IMR-90 (cell line): Measurements from ENCODE around the gene TBC1D8. TPM values are rescaled to one million over a fixed set of nuclear protein-coding genes. Genes with fewer than 3 reads are reported as not detected.

ENCODE experiments used
- ATAC-seq: fragments of 200-7000 bp; cut with Tn5 transposase; 2 replicates; pipeline ENCODE4 v1.9.1; 2020; ENCODE audit warnings: low read depth, mild to moderate bottlenecking, moderate library complexity
- BruUV-seq: library from RNA; stranded (reverse); fragments of 400-500 nt; replicated peaks from 2 replicates; lab custom pipeline; 2021; lab: Mats Ljungman, UMichigan
- CTCF ChIA-PET: fragments of 300-600 bp; formaldehyde crosslinking; extraction: SDS; loops from one replicate; lab custom pipeline; 2021; ENCODE audit warnings: antibody characterized with exemption; lab: Yijun Ruan, JAX
- POLR2A ChIA-PET: fragments of 300-600 bp; sonication (Branson Sonifier 250); formaldehyde crosslinking; loops from one replicate; lab custom pipeline; 2022; ENCODE audit warnings: antibody characterized with exemption; ENCODE audit not compliant: unreplicated experiment; lab: Charles Lee
- DNase-seq: peaks from one replicate; pipeline ENCODE4 v3.0.0; 2013
- H2AFZ ChIP-seq: replicated peaks from 2 replicates; pipeline ENCODE3; 2013; ENCODE audit warnings: low read length, mild to moderate bottlenecking; ENCODE audit not compliant: poor library complexity
- H2AK5ac ChIP-seq: 2 replicates; pipeline ENCODE4 v1.6.1; 2013; ENCODE audit warnings: low read depth, low read length, inconsistent platforms
- H2AK9ac ChIP-seq: replicated peaks from 2 replicates; pipeline ENCODE3; 2013; ENCODE audit warnings: mild to moderate bottlenecking, low read depth, low read length, moderate library complexity; ENCODE audit not compliant: poor library complexity
- H2BK120ac ChIP-seq: 2 replicates; pipeline ENCODE4 v1.6.1; 2013; ENCODE audit warnings: low read depth, low read length, inconsistent platforms
- H2BK15ac ChIP-seq: 3 replicates; pipeline ENCODE4 v1.6.1; 2013; ENCODE audit warnings: low read depth, low read length, inconsistent platforms
- H2BK20ac ChIP-seq: 2 replicates; pipeline ENCODE4 v1.6.1; 2013; ENCODE audit warnings: low read depth, mild to moderate bottlenecking, inconsistent platforms, low read length, moderate library complexity
- H2BK5ac ChIP-seq: 2 replicates; pipeline ENCODE4 v1.6.1; 2013; ENCODE audit warnings: mild to moderate bottlenecking, low read depth, low read length, inconsistent platforms; ENCODE audit not compliant: poor library complexity, severe bottlenecking
- H3K14ac ChIP-seq: replicated peaks from 2 replicates; pipeline ENCODE4 v1.6.1; 2013; ENCODE audit warnings: low read depth, low read length, inconsistent platforms
- H3K18ac ChIP-seq: 2 replicates; pipeline ENCODE4 v1.6.1; 2013; ENCODE audit warnings: low read depth, low read length, control low read depth
- H3K23ac ChIP-seq: 2 replicates; pipeline ENCODE4 v1.6.1; 2013; ENCODE audit warnings: low read depth, low read length, inconsistent platforms
- H3K27ac ChIP-seq: 2 replicates; pipeline ENCODE4 v1.5.1; 2013; ENCODE audit warnings: mild to moderate bottlenecking, control low read depth, low read length; ENCODE audit not compliant: insufficient read depth
- H3K27me3 ChIP-seq: 2 replicates; pipeline ENCODE4 v1.6.1; 2013; ENCODE audit warnings: low read length; ENCODE audit not compliant: control insufficient read depth, insufficient read depth
- H3K36me3 ChIP-seq: 2 replicates; pipeline ENCODE4 v1.6.1; 2013; ENCODE audit warnings: low read length, mixed read lengths; ENCODE audit not compliant: control insufficient read depth, insufficient read depth
- H3K4ac ChIP-seq: 2 replicates; pipeline ENCODE4 v1.6.1; 2013; ENCODE audit warnings: low read depth, low read length, inconsistent platforms
- H3K4me1 ChIP-seq: 2 replicates; pipeline ENCODE4 v1.6.1; 2013; ENCODE audit warnings: low read length, mixed read lengths; ENCODE audit not compliant: control insufficient read depth, insufficient read depth
- H3K4me2 ChIP-seq: 2 replicates; pipeline ENCODE4 v1.6.1; 2013; ENCODE audit warnings: low read depth, mild to moderate bottlenecking, control low read depth, low read length, moderate library complexity
- H3K4me3 ChIP-seq: 2 replicates; pipeline ENCODE4 v1.5.1; 2013; ENCODE audit warnings: low read depth, mild to moderate bottlenecking, control low read depth, low read length, moderate library complexity; ENCODE audit not compliant: insufficient read depth
- H3K56ac ChIP-seq: 2 replicates; pipeline ENCODE4 v1.6.1; 2013; ENCODE audit warnings: low read length, inconsistent platforms; ENCODE audit not compliant: insufficient read depth; ENCODE audit errors: extremely low read depth
- H3K79me1 ChIP-seq, 2 experiments: 2 replicates each; pipeline ENCODE4 v1.6.1; 2013; ENCODE audit warnings: low read length in 2 of 2, inconsistent platforms in 1 of 2, low read depth in 1 of 2
- H3K9ac ChIP-seq: 2 replicates; pipeline ENCODE4 v1.6.1; 2013; ENCODE audit warnings: low read depth, low read length, control low read depth
- H3K9me1 ChIP-seq: 2 replicates; pipeline ENCODE4 v1.6.1; 2013; ENCODE audit warnings: low read length, inconsistent platforms; ENCODE audit not compliant: insufficient read depth
- H3K9me3 ChIP-seq: 2 replicates; pipeline ENCODE4 v1.6.1; 2013; ENCODE audit warnings: low read length; ENCODE audit not compliant: control insufficient read depth, insufficient read depth
- H4K20me1 ChIP-seq: 2 replicates; pipeline ENCODE4 v1.6.1; 2013; ENCODE audit warnings: low read length, inconsistent platforms; ENCODE audit not compliant: insufficient read depth
- H4K5ac ChIP-seq: 2 replicates; pipeline ENCODE4 v1.6.1; 2013; ENCODE audit warnings: mild to moderate bottlenecking, low read depth, low read length, control low read depth
- H4K8ac ChIP-seq, 2 experiments: 2 replicates each; pipeline ENCODE4 v1.6.1; 2013; ENCODE audit warnings: low read depth in 2 of 2, low read length in 2 of 2, control low read depth in 1 of 2, inconsistent platforms in 1 of 2
- H4K91ac ChIP-seq: 2 replicates; pipeline ENCODE4 v1.6.1; 2013; ENCODE audit warnings: low read depth, low read length, inconsistent platforms; ENCODE audit not compliant: insufficient read depth
- BHLHE40 ChIP-seq: fragments of 150-350 bp; IDR thresholded peaks from 2 replicates; pipeline ENCODE4 v1.6.1; 2016; ENCODE audit warnings: mild to moderate bottlenecking, low read depth, low read length
- CEBPB ChIP-seq: IDR thresholded peaks from 2 replicates; pipeline ENCODE4 v1.6.1; 2012; ENCODE audit warnings: low read depth, low read length, improper control_type of control experiment
- CHD1 ChIP-seq: IDR thresholded peaks from 2 replicates; pipeline ENCODE4 v1.6.1; 2012; ENCODE audit warnings: low read depth, low read length, improper control_type of control experiment
- FOS ChIP-seq: fragments of 150-350 bp; IDR thresholded peaks from 2 replicates; pipeline ENCODE4 v1.6.1; 2016; ENCODE audit warnings: low read depth, low read length
- MAFK ChIP-seq: IDR thresholded peaks from 2 replicates; pipeline ENCODE4 v1.6.1; 2012; ENCODE audit warnings: low read depth, low read length, improper control_type of control experiment
- MAZ ChIP-seq: IDR thresholded peaks from 2 replicates; pipeline ENCODE4 v1.6.1; 2012; ENCODE audit warnings: low read depth, mild to moderate bottlenecking, low read length, improper control_type of control experiment, moderate library complexity, borderline replicate concordance
- MXI1 ChIP-seq: IDR thresholded peaks from 2 replicates; pipeline ENCODE4 v1.6.1; 2012; ENCODE audit warnings: low read depth, mild to moderate bottlenecking, low read length, moderate library complexity, borderline replicate concordance
- NFE2L2 ChIP-seq: fragments of 150-350 bp; IDR thresholded peaks from 2 replicates; pipeline ENCODE4 v1.6.1; 2016; ENCODE audit warnings: low read depth, mild to moderate bottlenecking, low read length
- POLR2A ChIP-seq: IDR thresholded peaks from 2 replicates; pipeline ENCODE4 v1.6.1; 2012; ENCODE audit warnings: mild to moderate bottlenecking, low read depth, low read length
- RAD21 ChIP-seq: IDR thresholded peaks from 2 replicates; pipeline ENCODE4 v1.6.1; 2012; ENCODE audit warnings: low read length, improper control_type of control experiment
- RCOR1 ChIP-seq: IDR thresholded peaks from 2 replicates; pipeline ENCODE4 v1.6.1; 2012; ENCODE audit warnings: mild to moderate bottlenecking, low read length, improper control_type of control experiment; ENCODE audit not compliant: insufficient replicate concordance
- RFX5 ChIP-seq: IDR thresholded peaks from 2 replicates; pipeline ENCODE4 v1.8.0; 2012; ENCODE audit warnings: low read depth, mild to moderate bottlenecking, low read length, moderate library complexity
- SMC3 ChIP-seq: fragments of 150-350 bp; IDR thresholded peaks from 2 replicates; pipeline ENCODE4 v1.6.1; 2016; ENCODE audit warnings: low read depth, mild to moderate bottlenecking, antibody characterized with exemption, low read length, moderate library complexity
- USF2 ChIP-seq: fragments of 150-350 bp; IDR thresholded peaks from 2 replicates; pipeline ENCODE4 v1.6.1; 2017; ENCODE audit warnings: mild to moderate bottlenecking, antibody characterized with exemption, low read length, low read depth
- WGBS, 2 experiments: methylation state at CpG; one replicate each; pipeline versions ENCODE4 v1.1.5 to v1.1.7; 2013; ENCODE audit warnings: missing lambda C conversion rate in 2 of 2; ENCODE audit not compliant: insufficient read length in 1 of 2; ENCODE audit errors: extremely low coverage in 2 of 2; 5-methylcytosine and 5-hydroxymethylcytosine counted together
- dilution Hi-C: fragments of 300-500 bp; cut with HindIII; formaldehyde crosslinking; loops from one replicate; pipeline ENCODE4 v1.14.3; 2018; ENCODE audit warnings: low sequenced_read_pairs; ENCODE audit not compliant: unreplicated experiment
- in situ Hi-C: fragments of 300-500 bp; cut with MboI; formaldehyde crosslinking; loops from 3 replicates; pipeline ENCODE4 v1.14.3; 2019; ENCODE audit warnings: low sequenced_read_pairs, inconsistent platforms, mixed read lengths
- intact Hi-C: fragments of 100-400 bp; cut with micrococcal nuclease; formaldehyde crosslinking; loops from 2 replicates; pipeline ENCODE4 v1.10.0; 2022
- polyA plus RNA-seq, 3 experiments: library from polyadenylated mRNA; depleted of rRNA; stranded (reverse); fragments of >200 nt; gene quantifications; 2 replicates each; pipeline ENCODE4 v1.2.3, GENCODE V29; 2012; ENCODE audit warnings: low replicate concordance in 1 of 3
- total RNA-seq: library from RNA; depleted of rRNA; stranded (reverse); fragments of >200 nt; gene quantifications from 2 replicates; pipeline ENCODE4 v1.2.3, GENCODE V29; 2012
- TF ChIP-seq, protein P1 (sequence below): conservative IDR thresholded peaks from 2 replicates; pipeline ENCODE4 v1.5.1; 2012; ENCODE audit warnings: mild to moderate bottlenecking, low read depth, low read length, improper control_type of control experiment
- TF ChIP-seq, protein P2 (sequence below): fragments of 150-350 bp; IDR thresholded peaks from 2 replicates; pipeline ENCODE4 v1.6.1; 2016; ENCODE audit warnings: low read depth, mild to moderate bottlenecking, low read length, moderate library complexity, borderline replicate concordance

The TBC1D8 gene
- total and polyA plus RNA-seq, 2 of the 4 experiments (the other 2 are of a cell fraction) = 1.3 to 1.5 TPM

DNA sequence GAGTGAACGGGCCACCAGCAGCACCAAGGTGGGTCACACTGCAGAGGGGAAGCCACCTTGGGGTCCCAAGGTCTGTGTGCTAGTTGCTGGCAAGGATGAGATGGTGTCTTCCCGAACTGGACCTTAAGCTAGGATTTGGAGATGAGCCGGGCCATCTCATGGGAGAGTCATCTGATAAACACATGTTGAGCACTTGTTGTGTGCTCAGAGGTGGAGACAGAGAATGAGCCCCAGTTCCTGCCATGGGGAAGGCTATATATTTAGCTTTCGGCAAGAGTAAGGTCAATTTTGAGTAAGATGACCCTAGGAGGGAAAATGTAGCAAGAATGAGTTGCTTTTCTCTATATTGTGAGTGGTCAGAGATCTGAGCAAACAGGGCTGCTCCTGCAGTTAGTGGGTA, 190.5 kb downstream of the TBC1D8 start:
- Histone ChIP-seq H4K91ac (peak overlapping the region; percentile 64), H3K79me1 (no peaks in the 10 kb centered on the region; a peak in 1 of 4 replicates), H3K27ac (no peak overlapping the region), H2AFZ (no peak overlapping the region), H2BK15ac (peak overlapping the region; percentile 74; the same call in 2 of the 3 replicates), H3K27me3 (no peaks in the 10 kb centered on the region), H3K9ac (no peak overlapping the region), H3K9me3 (peaks cover 2% of the 10 kb centered on the region; the same call in 1 of the 2 replicates), H3K4ac (peak overlapping the region; percentile 40), H2AK9ac (no peak overlapping the region), H2AK5ac (peak overlapping the region; percentile 87; the same call in 1 of the 2 replicates), H2BK5ac (no peak overlapping the region), H4K8ac (no peak overlapping the region), H3K4me3 (no peak overlapping the region), H3K23ac (0 out of 2 replicates have a peak overlapping the region, but pooled peaks have one; percentile 7), H3K18ac (no peak overlapping the region), H3K9me1 (peaks cover 17% of the 10 kb centered on the region), H2BK120ac (peak overlapping the region; percentile 5; the same call in 1 of the 2 replicates), H3K4me2 (no peak overlapping the region), H3K56ac (no peak overlapping the region), H3K4me1 (peaks cover 11% of the 10 kb centered on the region), H4K5ac (no peak overlapping the region), H3K36me3 (0 out of 2 replicates have a peak, but pooled peaks cover 3% of the 10 kb centered on the region), H4K20me1 (no peaks in the 10 kb centered on the region), H2BK20ac (no peak overlapping the region), H3K14ac (no peak overlapping the region)
- dilution Hi-C loops = no loop called here
- DNase-seq (no peak), ATAC-seq (no peak)
- WGBS, 2 experiments = 91% methylated on average over 3 of the region's 4 CpGs; no CpG with 5 or more reads in 1 of the 2 experiments
- CTCF ChIA-PET = no interaction called here
- POLR2A ChIA-PET = no interaction called here
- BruUV-seq = no TSS peak
- in situ Hi-C loops = no loop called here
- intact Hi-C loops = no loop called here
- TF ChIP-seq USF2 (no peak), RCOR1 (no peak), BHLHE40 (no peak), RFX5 (no peak), POLR2A (no peak), CEBPB (no peak), FOS (no peak), MAFK (no peak), MXI1 (no peak), CHD1 (no peak), SMC3 (no peak), MAZ (no peak), NFE2L2 (no peak), RAD21 (no peak)
- TF ChIP-seq, protein P1, sequence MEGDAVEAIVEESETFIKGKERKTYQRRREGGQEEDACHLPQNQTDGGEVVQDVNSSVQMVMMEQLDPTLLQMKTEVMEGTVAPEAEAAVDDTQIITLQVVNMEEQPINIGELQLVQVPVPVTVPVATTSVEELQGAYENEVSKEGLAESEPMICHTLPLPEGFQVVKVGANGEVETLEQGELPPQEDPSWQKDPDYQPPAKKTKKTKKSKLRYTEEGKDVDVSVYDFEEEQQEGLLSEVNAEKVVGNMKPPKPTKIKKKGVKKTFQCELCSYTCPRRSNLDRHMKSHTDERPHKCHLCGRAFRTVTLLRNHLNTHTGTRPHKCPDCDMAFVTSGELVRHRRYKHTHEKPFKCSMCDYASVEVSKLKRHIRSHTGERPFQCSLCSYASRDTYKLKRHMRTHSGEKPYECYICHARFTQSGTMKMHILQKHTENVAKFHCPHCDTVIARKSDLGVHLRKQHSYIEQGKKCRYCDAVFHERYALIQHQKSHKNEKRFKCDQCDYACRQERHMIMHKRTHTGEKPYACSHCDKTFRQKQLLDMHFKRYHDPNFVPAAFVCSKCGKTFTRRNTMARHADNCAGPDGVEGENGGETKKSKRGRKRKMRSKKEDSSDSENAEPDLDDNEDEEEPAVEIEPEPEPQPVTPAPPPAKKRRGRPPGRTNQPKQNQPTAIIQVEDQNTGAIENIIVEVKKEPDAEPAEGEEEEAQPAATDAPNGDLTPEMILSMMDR = no peak
- TF ChIP-seq, protein P2, sequence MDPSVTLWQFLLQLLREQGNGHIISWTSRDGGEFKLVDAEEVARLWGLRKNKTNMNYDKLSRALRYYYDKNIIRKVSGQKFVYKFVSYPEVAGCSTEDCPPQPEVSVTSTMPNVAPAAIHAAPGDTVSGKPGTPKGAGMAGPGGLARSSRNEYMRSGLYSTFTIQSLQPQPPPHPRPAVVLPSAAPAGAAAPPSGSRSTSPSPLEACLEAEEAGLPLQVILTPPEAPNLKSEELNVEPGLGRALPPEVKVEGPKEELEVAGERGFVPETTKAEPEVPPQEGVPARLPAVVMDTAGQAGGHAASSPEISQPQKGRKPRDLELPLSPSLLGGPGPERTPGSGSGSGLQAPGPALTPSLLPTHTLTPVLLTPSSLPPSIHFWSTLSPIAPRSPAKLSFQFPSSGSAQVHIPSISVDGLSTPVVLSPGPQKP = no peak
